Uterus (tissue), 2 donors: Measurements from ENCODE around the gene RIPPLY3.

Source experiments
- CTCF ChIP-seq, 4 experiments: fragments of 200-600 bp in 2 of 4; fragments of 450-650 bp in 2 of 4; sonication (generic) in 2 of 4; IDR thresholded peaks; one replicate each; pipeline ENCODE4 v1.5.1; 2016 to 2019; ENCODE audit warnings: antibody characterized with exemption in 4 of 4, mild to moderate bottlenecking in 2 of 4, moderate library complexity in 1 of 4
- POLR2A ChIP-seq, 2 donors: fragments of 450-650 bp; IDR thresholded peaks; one replicate each; pipeline ENCODE4 v1.6.1; 2016; ENCODE audit warnings: antibody characterized with exemption in 2 of 2, mild to moderate bottlenecking in 1 of 2, moderate library complexity in 1 of 2

DNA sequence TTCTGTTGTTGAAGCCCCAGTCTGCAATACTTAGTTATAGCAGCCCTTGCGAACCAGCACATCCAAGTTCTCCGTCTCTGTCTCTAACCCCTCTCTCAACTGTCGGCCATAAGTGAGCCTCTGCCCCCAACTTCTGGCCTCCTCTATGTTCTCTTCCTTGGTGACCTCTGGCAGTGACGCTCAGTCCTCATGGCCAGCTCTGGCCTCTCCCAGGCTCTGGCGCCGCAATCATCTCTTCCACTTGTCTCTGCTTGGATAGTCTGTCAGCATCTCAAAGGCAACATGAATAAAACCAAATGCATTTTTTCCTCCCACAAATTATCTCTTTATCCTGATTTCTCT lies 31.7 kb upstream of the RIPPLY3 start:
- TF ChIP-seq CTCF (IDR thresholded peaks at IDR 0.05) (no peak), POLR2A (IDR thresholded peaks at IDR 0.05) (no peak)
